CD14-positive monocyte (primary cell): ENCODE measurements around the gene BLOC1S3. TPM values are rescaled to one million over a fixed set of nuclear protein-coding genes. Genes with fewer than 3 reads are reported as not detected.

ENCODE experiments used
- DNase-seq, 3 donors: peaks; one replicate each; pipeline ENCODE4 v3.0.0-alpha.2; 2011 to 2022
- H2AFZ ChIP-seq: 2 replicates; pipeline ENCODE4 v1.6.0; 2012; ENCODE audit warnings: mild to moderate bottlenecking, low read depth, low read length, inconsistent platforms; ENCODE audit not compliant: insufficient read depth, poor library complexity, severe bottlenecking
- H3K27ac ChIP-seq, 2 donors: 1 replicate in 1 of 2; 2 replicates in 1 of 2; pipeline ENCODE4 v1.5.1; 2012 to 2013; ENCODE audit warnings: low read length in 2 of 2, control low read depth in 1 of 2, inconsistent platforms in 1 of 2, low read depth in 1 of 2, mild to moderate bottlenecking in 1 of 2
- H3K27me3 ChIP-seq, 2 donors: one replicate each; pipeline versions ENCODE4 v1.6.0 to v1.6.1; 2011 to 2013; ENCODE audit warnings: low read length in 2 of 2; ENCODE audit not compliant: control insufficient read depth in 2 of 2, insufficient read depth in 2 of 2
- H3K36me3 ChIP-seq, 2 donors: replicated peaks in 1 of 2; 1 replicate in 1 of 2; 2 replicates in 1 of 2; pipeline versions ENCODE4 v1.5.1 to v1.6.1; 2012 to 2013; ENCODE audit warnings: low read length in 2 of 2, control low read depth in 1 of 2, inconsistent platforms in 1 of 2, mild to moderate bottlenecking in 1 of 2; ENCODE audit not compliant: insufficient read depth in 2 of 2, control insufficient read depth in 1 of 2
- H3K4me1 ChIP-seq, 2 donors: 1 replicate in 1 of 2; 2 replicates in 1 of 2; pipeline versions ENCODE4 v1.5.1 to v1.6.1; 2012 to 2013; ENCODE audit warnings: low read length in 2 of 2, control low read depth in 1 of 2, inconsistent platforms in 1 of 2, mild to moderate bottlenecking in 1 of 2, moderate library complexity in 1 of 2; ENCODE audit not compliant: insufficient read depth in 2 of 2, control insufficient read depth in 1 of 2
- H3K4me2 ChIP-seq: replicated peaks from 2 replicates; pipeline ENCODE3; 2012; ENCODE audit warnings: low read length, moderate library complexity, mild to moderate bottlenecking; ENCODE audit not compliant: poor library complexity, severe bottlenecking; ENCODE audit errors: extremely low read depth
- H3K4me3 ChIP-seq, 3 experiments: fragments of 200-600 bp in 1 of 3; sonication (generic) in 1 of 3; replicated peaks in 1 of 3; 1 replicate in 2 of 3; 2 replicates in 1 of 3; pipeline ENCODE4 v1.5.1; 2011 to 2013; ENCODE audit warnings: low read length in 3 of 3, mild to moderate bottlenecking in 3 of 3, control low read depth in 2 of 3, low read depth in 2 of 3, inconsistent platforms in 1 of 3, moderate library complexity in 1 of 3
- H3K79me2 ChIP-seq: 2 replicates; pipeline ENCODE4 v1.6.0; 2012; ENCODE audit warnings: mild to moderate bottlenecking, control low read depth, inconsistent platforms, low read length, moderate library complexity; ENCODE audit not compliant: insufficient read depth
- H3K9ac ChIP-seq: 2 replicates; pipeline ENCODE4 v1.6.0; 2017; ENCODE audit warnings: low read length, mild to moderate bottlenecking; ENCODE audit not compliant: insufficient read depth, poor library complexity, severe bottlenecking
- H3K9me3 ChIP-seq, 2 donors: replicated peaks in 1 of 2; 1 replicate in 1 of 2; 2 replicates in 1 of 2; pipeline versions ENCODE4 v1.5.1 to v1.6.1; 2012 to 2013; ENCODE audit warnings: low read length in 2 of 2, control low read depth in 1 of 2; ENCODE audit not compliant: control insufficient read depth in 1 of 2, insufficient read depth in 1 of 2
- H4K20me1 ChIP-seq: 2 replicates; pipeline ENCODE4 v1.6.0; 2012; ENCODE audit warnings: mild to moderate bottlenecking, low read length, control low read depth, moderate library complexity; ENCODE audit not compliant: insufficient read depth
- H3K27ac Mint-ChIP-seq, 7 donors: one replicate each; pipeline ENCODE4 v1.8.0; 2020; ENCODE audit warnings: mild to moderate bottlenecking in 7 of 7, mixed read lengths in 7 of 7, moderate library complexity in 6 of 7, inconsistent platforms in 2 of 7
- H3K27me3 Mint-ChIP-seq, 3 donors: one replicate each; pipeline ENCODE4 v1.8.0; 2021 to 2022; ENCODE audit warnings: low read depth in 3 of 3, mild to moderate bottlenecking in 3 of 3, mixed read lengths in 3 of 3, moderate library complexity in 3 of 3, inconsistent platforms in 1 of 3
- H3K36me3 Mint-ChIP-seq, 2 donors: one replicate each; pipeline ENCODE4 v1.8.0; 2020; ENCODE audit warnings: mixed read lengths in 2 of 2, inconsistent platforms in 1 of 2, mild to moderate bottlenecking in 1 of 2
- H3K4me1 Mint-ChIP-seq: one replicate; pipeline ENCODE4 v1.8.0; 2020; ENCODE audit warnings: mild to moderate bottlenecking, mixed read lengths
- H3K4me3 Mint-ChIP-seq, 2 donors: one replicate each; pipeline ENCODE4 v1.8.0; 2020; ENCODE audit warnings: mild to moderate bottlenecking in 2 of 2, mixed read lengths in 2 of 2, moderate library complexity in 1 of 2
- H3K9me3 Mint-ChIP-seq, 7 donors: one replicate each; pipeline ENCODE4 v1.8.0; 2020 to 2022; ENCODE audit warnings: mixed read lengths in 7 of 7, mild to moderate bottlenecking in 6 of 7, moderate library complexity in 6 of 7, inconsistent platforms in 2 of 7
- WGBS: methylation state at CpG from one replicate; pipeline ENCODE4 v1.1.5; 2013; ENCODE audit warnings: missing lambda C conversion rate; ENCODE audit not compliant: insufficient coverage; 5-methylcytosine and 5-hydroxymethylcytosine counted together
- intact Hi-C, 2 donors: fragments of 100-400 bp; cut with micrococcal nuclease; formaldehyde crosslinking; loops; one replicate each; pipeline versions ENCODE4 v1.15.0 to v1.15.1; 2023
- polyA plus RNA-seq, 3 donors: library from polyadenylated mRNA; depleted of rRNA in 1 of 3; unstranded in 2 of 3; stranded (reverse) in 1 of 3; fragments of 300-500 nt in 2 of 3; fragments of >200 nt in 1 of 3; fragmentation: Illumina TruSeq in 2 of 3; gene quantifications; 1 replicate in 2 of 3; 2 replicates in 1 of 3; pipeline ENCODE4 v1.2.3, GENCODE V29; 2012 to 2021
- TF ChIP-seq, protein P1 (sequence below): fragments of 200-600 bp; IDR thresholded peaks from one replicate; pipeline ENCODE4 v1.8.0; 2022; ENCODE audit warnings: antibody characterized with exemption, mild to moderate bottlenecking

Gene BLOC1S3
- polyA plus RNA-seq, 3 donors = 2.9 to 6.7 (median 4.7) TPM

DNA sequence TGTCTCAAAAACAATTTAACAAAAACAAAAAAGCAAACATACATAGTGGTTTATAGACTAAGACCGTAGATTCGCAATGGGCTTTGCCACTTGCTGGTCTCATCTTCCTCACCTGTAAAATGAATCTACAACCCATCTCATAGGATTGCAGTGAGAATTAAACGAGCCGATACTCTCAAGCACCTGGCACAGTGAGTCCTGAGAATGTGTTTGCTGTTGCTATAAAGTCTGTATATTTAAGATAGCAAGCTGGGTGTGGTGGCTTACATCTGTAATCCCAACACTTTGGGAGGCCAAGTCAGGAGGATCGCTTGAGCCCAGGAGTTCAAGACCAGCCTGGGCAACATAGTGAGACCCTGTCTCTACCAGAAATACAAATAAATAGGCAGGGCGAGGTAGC is 44.1 kb downstream of the BLOC1S3 start:
- Mint-ChIP-seq H3K4me3 (no peak overlapping the region), H3K9me3 (peaks cover 0 to 2% (median 0%) of the 10 kb centered on the region in 7 donors), H3K36me3 (no peaks in the 10 kb centered on the region), H3K27me3 (peaks cover 23 to 33% (median 27%) of the 10 kb centered on the region in 3 donors), H3K4me1 (peaks cover 7% of the 10 kb centered on the region), H3K27ac (no peak overlapping the region)
- H3K27me3 ChIP-seq = peaks cover 0 to 3% of the 10 kb centered on the region in 2 donors
- no peaks in the 10 kb centered on the region for H3K79me2 ChIP-seq
- TF ChIP-seq, protein P1, sequence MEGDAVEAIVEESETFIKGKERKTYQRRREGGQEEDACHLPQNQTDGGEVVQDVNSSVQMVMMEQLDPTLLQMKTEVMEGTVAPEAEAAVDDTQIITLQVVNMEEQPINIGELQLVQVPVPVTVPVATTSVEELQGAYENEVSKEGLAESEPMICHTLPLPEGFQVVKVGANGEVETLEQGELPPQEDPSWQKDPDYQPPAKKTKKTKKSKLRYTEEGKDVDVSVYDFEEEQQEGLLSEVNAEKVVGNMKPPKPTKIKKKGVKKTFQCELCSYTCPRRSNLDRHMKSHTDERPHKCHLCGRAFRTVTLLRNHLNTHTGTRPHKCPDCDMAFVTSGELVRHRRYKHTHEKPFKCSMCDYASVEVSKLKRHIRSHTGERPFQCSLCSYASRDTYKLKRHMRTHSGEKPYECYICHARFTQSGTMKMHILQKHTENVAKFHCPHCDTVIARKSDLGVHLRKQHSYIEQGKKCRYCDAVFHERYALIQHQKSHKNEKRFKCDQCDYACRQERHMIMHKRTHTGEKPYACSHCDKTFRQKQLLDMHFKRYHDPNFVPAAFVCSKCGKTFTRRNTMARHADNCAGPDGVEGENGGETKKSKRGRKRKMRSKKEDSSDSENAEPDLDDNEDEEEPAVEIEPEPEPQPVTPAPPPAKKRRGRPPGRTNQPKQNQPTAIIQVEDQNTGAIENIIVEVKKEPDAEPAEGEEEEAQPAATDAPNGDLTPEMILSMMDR = no peak
- 100% methylated on average over 1 of the region's 6 CpGs for WGBS
- H2AFZ ChIP-seq = no peak overlapping the region
- H3K4me2 ChIP-seq = no peak overlapping the region
- H3K9me3 ChIP-seq = no peaks in the 10 kb centered on the region
- no peak overlapping the region for H3K4me3 ChIP-seq
- no peaks in the 10 kb centered on the region for H3K36me3 ChIP-seq
- DNase-seq = no peak
- no peak overlapping the region for H3K9ac ChIP-seq
- intact Hi-C loops = no loop called here
- H3K4me1 ChIP-seq = peaks cover 4 to 5% of the 10 kb centered on the region in 2 donors
- H3K27ac ChIP-seq = no peak overlapping the region
- no peaks in the 10 kb centered on the region for H4K20me1 ChIP-seq

GRCh38 chr19:45223879-45224278 is 45.3 kb downstream of the BLOC1S3 start:
- no peaks in the 10 kb centered on the region for H3K9me3 ChIP-seq
- peaks cover 4 to 5% of the 10 kb centered on the region in 2 donors for H3K4me1 ChIP-seq
- no peaks in the 10 kb centered on the region for H3K36me3 ChIP-seq
- no peak overlapping the region for H3K27ac ChIP-seq
- peaks cover 17 to 26% (median 19%) of the 10 kb centered on the region in 3 donors for H3K27me3 Mint-ChIP-seq
- H3K9me3 Mint-ChIP-seq = peaks cover 0 to 2% (median 0%) of the 10 kb centered on the region in 7 donors
- TF ChIP-seq, protein P1 = no peak
- H4K20me1 ChIP-seq = no peaks in the 10 kb centered on the region
- H3K36me3 Mint-ChIP-seq = no peaks in the 10 kb centered on the region
- H3K4me3 ChIP-seq = no peak overlapping the region
- H3K4me1 Mint-ChIP-seq = peaks cover 4% of the 10 kb centered on the region
- WGBS = 95% methylated on average over 4 of the region's 5 CpGs
- H3K79me2 ChIP-seq = no peaks in the 10 kb centered on the region
- no peak overlapping the region for H3K9ac ChIP-seq
- intact Hi-C loops = no loop called here
- no peak overlapping the region for H3K4me2 ChIP-seq
- no peak overlapping the region for H3K4me3 Mint-ChIP-seq
- no peak overlapping the region for H2AFZ ChIP-seq
- DNase-seq = no peak
- no peak overlapping the region for H3K27ac Mint-ChIP-seq
- no peaks in the 10 kb centered on the region for H3K27me3 ChIP-seq
